ENCODE results near the gene A1BG.
"Not testable (repeated sequence)": the region's sequence is repeated elsewhere in the genome, so short reads cannot be mapped to it uniquely, and the experiment has no call there.

A1BG gene

GRCh38 chr19:58385313-58385890, 32.1 kb upstream of the A1BG start:
- TF ChIP-seq TAF1 (IDR thresholded peaks at IDR 0.05; ENCODE audit: borderline replicate concordance, low read depth, low read length) (no peak), POLR2AphosphoS5 (IDR thresholded peaks at IDR 0.05; ENCODE audit: low read depth, low read length) (no peak), POLR2A (IDR thresholded peaks at IDR 0.05; ENCODE audit: low read depth, low read length) (no peak)
- FAIRE-seq = no peak
- no peak for DNase-seq (ENCODE audit: insufficient read length)

- TF ChIP-seq POLR2A (IDR thresholded peaks at IDR 0.05; ENCODE audit: low read depth, low read length) (no peak), TAF1 (IDR thresholded peaks at IDR 0.05; ENCODE audit: borderline replicate concordance, low read depth, low read length) (no peak), POLR2AphosphoS5 (IDR thresholded peaks at IDR 0.05; ENCODE audit: low read depth, low read length) (no peak)
- no peak for DNase-seq (ENCODE audit: insufficient read length)
- no peak for FAIRE-seq
These were observed 29.8 kb upstream of the A1BG start for GRCh38 chr19:58382997-58383603.

GRCh38 chr19:58381460-58382212, 28.3 kb upstream of the A1BG start:
- TF ChIP-seq TAF1 (IDR thresholded peaks at IDR 0.05; ENCODE audit: borderline replicate concordance, low read depth, low read length) = no peak
- DNase-seq (ENCODE audit: insufficient read length) = no peak
- peak; percentile 30 for FAIRE-seq

GRCh38 chr19:58380662-58381459, 27.6 kb upstream of the A1BG start, which contains the start of gene ZNF837:
ZNF837 (minus strand) TSS chr19:58381030; CDS start chr19:58369332, 11,698 bp downstream.
- DNase-seq (ENCODE audit: insufficient read length) (peak; percentile 94), FAIRE-seq (peak; percentile 98)
- TF ChIP-seq TAF1 (IDR thresholded peaks at IDR 0.05; ENCODE audit: borderline replicate concordance, low read depth, low read length) (peak; percentile 87), POLR2AphosphoS5 (IDR thresholded peaks at IDR 0.05; ENCODE audit: low read depth, low read length) (peak; percentile 77), POLR2A (IDR thresholded peaks at IDR 0.05; ENCODE audit: low read depth, low read length) (peak; percentile 82; the same call in 1 of the 2 replicates)

- no peak for DNase-seq (ENCODE audit: insufficient read length)
- FAIRE-seq = no peak
- TF ChIP-seq POLR2A (IDR thresholded peaks at IDR 0.05; ENCODE audit: low read depth, low read length) = no peak
- TF ChIP-seq POLR2AphosphoS5 (IDR thresholded peaks at IDR 0.05; ENCODE audit: low read depth, low read length) = no peak
- TF ChIP-seq TAF1 (IDR thresholded peaks at IDR 0.05; ENCODE audit: borderline replicate concordance, low read depth, low read length) = no peak
These were observed 26.9 kb upstream of the A1BG start for GRCh38 chr19:58380037-58380661.

GRCh38 chr19:58379246-58379645, 26.0 kb upstream of the A1BG start:
- TF ChIP-seq TAF1 (IDR thresholded peaks at IDR 0.05; ENCODE audit: borderline replicate concordance, low read depth, low read length) (no peak), POLR2A (IDR thresholded peaks at IDR 0.05; ENCODE audit: low read depth, low read length) (no peak), POLR2AphosphoS5 (IDR thresholded peaks at IDR 0.05; ENCODE audit: low read depth, low read length) (no peak)
- no peak for FAIRE-seq

GRCh38 chr19:58376724-58377123, 23.4 kb upstream of the A1BG start:
- not testable (repeated sequence) for DNase-seq (ENCODE audit: insufficient read length); FAIRE-seq

More at GRCh38 chr19:58379246-58379645, 26.0 kb upstream of the A1BG start:
- no peak for DNase-seq (ENCODE audit: insufficient read length)

- DNase-seq (ENCODE audit: insufficient read length) (no peak), FAIRE-seq (no peak)
- TF ChIP-seq POLR2AphosphoS5 (IDR thresholded peaks at IDR 0.05; ENCODE audit: low read depth, low read length) (no peak), POLR2A (IDR thresholded peaks at IDR 0.05; ENCODE audit: low read depth, low read length) (no peak), TAF1 (IDR thresholded peaks at IDR 0.05; ENCODE audit: borderline replicate concordance, low read depth, low read length) (no peak)
These were observed 20.9 kb upstream of the A1BG start for GRCh38 chr19:58374200-58374599.

- FAIRE-seq (no peak), DNase-seq (ENCODE audit: insufficient read length) (no peak)
- no peak for TF ChIP-seq POLR2A (IDR thresholded peaks at IDR 0.05; ENCODE audit: low read depth, low read length)
- TF ChIP-seq POLR2AphosphoS5 (IDR thresholded peaks at IDR 0.05; ENCODE audit: low read depth, low read length) = no peak
- TF ChIP-seq TAF1 (IDR thresholded peaks at IDR 0.05; ENCODE audit: borderline replicate concordance, low read depth, low read length) = no peak
These were observed 19.2 kb upstream of the A1BG start for GRCh38 chr19:58372311-58373133.

- DNase-seq (ENCODE audit: insufficient read length) (no peak), FAIRE-seq (no peak)
- no peak for TF ChIP-seq TAF1 (IDR thresholded peaks at IDR 0.05; ENCODE audit: borderline replicate concordance, low read depth, low read length)
- no peak for TF ChIP-seq POLR2A (IDR thresholded peaks at IDR 0.05; ENCODE audit: low read depth, low read length)
- no peak for TF ChIP-seq POLR2AphosphoS5 (IDR thresholded peaks at IDR 0.05; ENCODE audit: low read depth, low read length)
These were observed 15.5 kb upstream of the A1BG start for GRCh38 chr19:58368561-58369360.
